HG02571 (cell line): ENCODE data around the gene NUAK2.

Experiments used
- ATAC-seq: cut with Tn5 transposase; IDR thresholded peaks from one replicate; pipeline ENCODE4 v1.9.1; 2021; ENCODE audit warnings: mild to moderate bottlenecking, moderate library complexity; ENCODE audit not compliant: unreplicated experiment

Gene NUAK2

GRCh38 chr1:205259324-205259832, 62.2 kb downstream of the NUAK2 start:
- ATAC-seq, result no peak

- no peak for ATAC-seq
Observed at GRCh38 chr1:205258719-205259118, 62.8 kb downstream of the NUAK2 start.

- ATAC-seq, result no peak
Observed at GRCh38 chr1:205258261-205258691, 63.3 kb downstream of the NUAK2 start.

GRCh38 chr1:205257735-205258134, 63.8 kb downstream of the NUAK2 start:
- no peak for ATAC-seq

- ATAC-seq, result no peak
Observed at GRCh38 chr1:205256951-205257625, 64.5 kb downstream of the NUAK2 start.

- ATAC-seq, result no peak
Observed at GRCh38 chr1:205255941-205256780, 65.4 kb downstream of the NUAK2 start.
